GM12878 (cell line): ENCODE measurements around the gene STEAP1. TPM values are rescaled to one million over a fixed set of nuclear protein-coding genes. Genes with fewer than 3 reads are reported as not detected.

Source experiments
- ATAC-seq: fragments of 200-7000 bp; cut with Tn5 transposase; 3 replicates; pipeline ENCODE4 v1.9.1; 2020; ENCODE audit warnings: mild to moderate bottlenecking, moderate library complexity
- BruUV-seq: library from RNA; stranded (reverse); fragments of 400-500 nt; replicated peaks from 2 replicates; lab custom pipeline; 2021; lab: Mats Ljungman, UMichigan
- CTCF ChIA-PET: fragments of 300-600 bp; sonication (Branson Sonifier 250); formaldehyde crosslinking; extraction: SDS; loops from one replicate; lab custom pipeline; 2021; ENCODE audit warnings: inconsistent platforms; lab: Yijun Ruan, JAX
- POLR2A ChIA-PET: fragments of 350-600 bp; formaldehyde crosslinking; extraction: SDS; loops from one replicate; lab custom pipeline; 2021; ENCODE audit warnings: inconsistent platforms; lab: Charles Lee
- RAD21 ChIA-PET: fragments of 300-600 bp; sonication (Branson Sonifier 250); formaldehyde crosslinking; loops from one replicate; lab custom pipeline; 2023; ENCODE audit warnings: antibody characterized with exemption; ENCODE audit not compliant: unreplicated experiment; lab: Charles Lee
- SMC1A ChIA-PET: fragments of 300-600 bp; sonication (Branson Sonifier 250); formaldehyde crosslinking; loops from one replicate; lab custom pipeline; 2023; ENCODE audit not compliant: unreplicated experiment, uncharacterized antibody; lab: Charles Lee
- DNase-seq: peaks from one replicate; pipeline ENCODE4 v3.0.0-alpha.2; 2011; ENCODE audit warnings: low read depth, low spot score
- FAIRE-seq: peaks from 3 replicates; lab custom pipeline; 2011; peaks lifted over from hg19 to GRCh38; lab: Jason Lieb, UNC
- H2AFZ ChIP-seq: 2 replicates; pipeline ENCODE4 v1.6.0; 2011; ENCODE audit warnings: low read depth, low read length, control low read depth; ENCODE audit not compliant: control insufficient read depth
- H3K27ac ChIP-seq: 2 replicates; pipeline ENCODE4 v1.5.1; 2011; ENCODE audit warnings: control low read depth; ENCODE audit not compliant: control insufficient read depth, insufficient read depth
- H3K27me3 ChIP-seq, 2 experiments: replicated peaks in 1 of 2; 2 replicates each; pipeline versions ENCODE4 v1.6.0 to v1.6.1; 2011; ENCODE audit warnings: low read length in 1 of 2; ENCODE audit not compliant: control insufficient read depth in 2 of 2, insufficient read depth in 2 of 2
- H3K36me3 ChIP-seq, 2 experiments: 2 replicates each; pipeline ENCODE4 v1.5.1; 2011; ENCODE audit warnings: low read length in 1 of 2; ENCODE audit not compliant: control insufficient read depth in 2 of 2, insufficient read depth in 2 of 2
- H3K4me1 ChIP-seq: 2 replicates; pipeline ENCODE4 v1.6.1; 2011; ENCODE audit warnings: mild to moderate bottlenecking, low read length, moderate library complexity, mixed read lengths; ENCODE audit not compliant: control insufficient read depth, insufficient read depth
- H3K4me2 ChIP-seq: 2 replicates; pipeline ENCODE4 v1.6.0; 2011; ENCODE audit warnings: control low read depth; ENCODE audit not compliant: control insufficient read depth, insufficient read depth
- H3K4me3 ChIP-seq: fragments of 200-600 bp; sonication (generic); 2 replicates; pipeline ENCODE4 v1.5.1; 2016
- H3K79me2 ChIP-seq: 2 replicates; pipeline ENCODE4 v1.6.0; 2011; ENCODE audit warnings: low read length; ENCODE audit not compliant: control insufficient read depth, insufficient read depth
- H3K9ac ChIP-seq: 2 replicates; pipeline ENCODE4 v1.8.0; 2011; ENCODE audit warnings: low read length, control low read depth, mixed read lengths; ENCODE audit not compliant: control insufficient read depth, insufficient read depth
- H3K9me3 ChIP-seq: replicated peaks from 3 replicates; pipeline ENCODE4 v1.5.1; 2011; ENCODE audit warnings: mild to moderate bottlenecking, low read length; ENCODE audit not compliant: control insufficient read depth, insufficient read depth
- H4K20me1 ChIP-seq: 2 replicates; pipeline ENCODE4 v1.6.0; 2011; ENCODE audit not compliant: control insufficient read depth, insufficient read depth
- ATF7 ChIP-seq: fragments of 450-650 bp; IDR thresholded peaks from 2 replicates; pipeline ENCODE4 v1.6.1; 2016; ENCODE audit warnings: low read depth, mild to moderate bottlenecking
- IKZF2 ChIP-seq, 2 experiments: fragments of 450-650 bp; IDR thresholded peaks; 2 replicates each; pipeline ENCODE4 v1.6.1; 2017; ENCODE audit warnings: mild to moderate bottlenecking in 2 of 2, moderate library complexity in 2 of 2
- RUNX3 ChIP-seq: IDR thresholded peaks from 2 replicates; pipeline ENCODE4 v1.6.1; 2012; ENCODE audit warnings: low read length, inconsistent platforms
- SPI1 ChIP-seq: IDR thresholded peaks from 2 replicates; pipeline ENCODE4 v1.6.1; 2011; ENCODE audit warnings: low read depth, mild to moderate bottlenecking, low read length, moderate library complexity, borderline replicate concordance; ENCODE audit not compliant: insufficient read depth
- ZNF217 ChIP-seq: fragments of 450-650 bp; IDR thresholded peaks from 2 replicates; pipeline ENCODE4 v1.6.1; 2017; ENCODE audit warnings: antibody characterized with exemption, mild to moderate bottlenecking
- in situ Hi-C: fragments of 300-500 bp; cut with MboI; formaldehyde crosslinking; loops from 9 replicates; pipeline ENCODE4 v1.14.3; 2018; ENCODE audit warnings: mixed read lengths
- intact Hi-C: fragments of 100-400 bp; cut with micrococcal nuclease; formaldehyde crosslinking; loops from one replicate; pipeline ENCODE4 v1.14.2; 2022; ENCODE audit not compliant: unreplicated experiment
- polyA plus RNA-seq, 11 experiments: library from polyadenylated mRNA; depleted of rRNA in 4 of 11; unstranded in 6 of 11; stranded (reverse) in 5 of 11; fragments of >200 nt; fragmentation: Nextera tagmentation in 4 of 11; fragmentation: Illumina TruSeq in 1 of 11; extraction: Ambion mirVana in 4 of 11; extraction: Trizol in 1 of 11; gene quantifications; 1 replicate in 1 of 11; 2 replicates in 10 of 11; pipeline versions ENCODE4 v1.2.1 to v1.2.3, GENCODE V29; 2011 to 2016; ENCODE audit warnings: inconsistent platforms in 2 of 11, missing spikeins in 2 of 11, low read depth in 1 of 11
- total RNA-seq, 4 experiments: library from RNA; depleted of rRNA in 3 of 4; stranded (reverse); fragments of >200 nt in 3 of 4; fragmentation: Illumina TruSeq in 1 of 4; extraction: Trizol in 1 of 4; gene quantifications; 2 replicates each; pipeline versions ENCODE4 v1.2.1 to v1.2.3, GENCODE V29; 2013 to 2021
- TF ChIP-seq, protein P1 (sequence below): fragments of 450-650 bp; IDR thresholded peaks from 2 replicates; pipeline ENCODE4 v1.6.1; 2017; ENCODE audit warnings: low read depth, mild to moderate bottlenecking, moderate library complexity

STEAP1 gene
- total and polyA plus RNA-seq, 10 of the 15 experiments (the other 5 are each of a cell fraction or from before 2014, with no cell fraction given) = 2.1 to 44.6 (median 4.6) TPM

DNA sequence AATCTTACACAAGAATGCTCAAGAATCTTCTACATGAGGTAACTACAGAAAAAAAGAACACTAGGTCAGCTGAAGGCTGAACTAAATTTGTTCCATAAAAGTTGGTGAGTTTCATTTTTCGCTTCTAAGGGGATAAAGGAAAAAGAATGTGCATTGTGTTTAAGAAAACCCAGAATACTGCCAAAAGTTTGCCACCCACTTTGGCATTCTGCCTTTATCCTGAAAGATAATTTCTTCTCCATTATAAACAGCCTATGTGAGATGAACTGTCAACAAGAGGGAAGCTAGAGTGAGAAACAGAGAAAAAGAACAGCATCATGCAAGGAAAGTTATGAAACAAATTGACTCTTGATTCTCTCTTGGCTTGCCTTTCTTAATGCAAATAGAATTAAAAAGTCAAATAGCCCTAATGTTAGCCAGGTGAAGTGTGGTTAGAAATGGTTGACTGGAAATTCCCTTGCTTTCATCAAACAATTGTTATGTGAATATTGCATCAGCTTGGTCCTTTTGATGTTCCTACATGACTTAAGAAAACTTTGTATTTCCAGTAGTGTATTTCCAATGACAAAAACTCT, 25.8 kb downstream of the STEAP1 start (continued):
- TF ChIP-seq ATF7 (0 out of 2 replicates have a peak, but pooled peaks have one; percentile 21), IKZF2 (IDR thresholded peaks at IDR 0.05) (peak in 1 of 2 experiments; percentile 36; a peak in 1 of 4 replicates), RUNX3 (peak; percentile 80)
- TF ChIP-seq, protein P1, sequence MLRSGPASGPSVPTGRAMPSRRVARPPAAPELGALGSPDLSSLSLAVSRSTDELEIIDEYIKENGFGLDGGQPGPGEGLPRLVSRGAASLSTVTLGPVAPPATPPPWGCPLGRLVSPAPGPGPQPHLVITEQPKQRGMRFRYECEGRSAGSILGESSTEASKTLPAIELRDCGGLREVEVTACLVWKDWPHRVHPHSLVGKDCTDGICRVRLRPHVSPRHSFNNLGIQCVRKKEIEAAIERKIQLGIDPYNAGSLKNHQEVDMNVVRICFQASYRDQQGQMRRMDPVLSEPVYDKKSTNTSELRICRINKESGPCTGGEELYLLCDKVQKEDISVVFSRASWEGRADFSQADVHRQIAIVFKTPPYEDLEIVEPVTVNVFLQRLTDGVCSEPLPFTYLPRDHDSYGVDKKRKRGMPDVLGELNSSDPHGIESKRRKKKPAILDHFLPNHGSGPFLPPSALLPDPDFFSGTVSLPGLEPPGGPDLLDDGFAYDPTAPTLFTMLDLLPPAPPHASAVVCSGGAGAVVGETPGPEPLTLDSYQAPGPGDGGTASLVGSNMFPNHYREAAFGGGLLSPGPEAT = peak; percentile 73
- TF ChIP-seq, all 136 proteins: peak for 13

DNA sequence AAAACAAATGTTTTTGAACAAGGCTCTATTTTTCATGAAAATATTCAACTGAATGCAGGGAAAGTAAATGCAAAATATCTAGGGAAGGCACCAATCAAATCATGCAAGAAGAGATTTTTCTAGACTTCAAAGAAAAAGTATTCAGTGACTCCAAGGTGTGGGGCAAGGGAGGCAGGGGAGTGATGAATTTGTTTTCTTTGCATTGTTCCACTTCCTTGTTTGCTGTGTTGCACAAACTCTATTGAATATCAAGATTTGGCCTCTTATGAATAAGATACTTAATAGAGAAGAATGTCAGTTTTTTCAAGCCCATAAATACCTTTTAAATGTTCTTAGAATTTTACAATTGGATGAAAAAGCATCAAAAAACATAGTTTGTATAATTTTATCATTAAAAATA, 26.4 kb downstream of the STEAP1 start:
- SMC1A ChIA-PET = interaction anchor here (0.9 to 5.1 kb wide), 6 partner anchors 8 to 63 kb away, joined by 3 to 33 read pairs (median 16); partner anchors contain the start of gene CFAP69
- ATAC-seq = peak; percentile 9; the same call in 1 of the 3 replicates

More for the DNA sequence above, 26.4 kb downstream of the STEAP1 start:
- Histone ChIP-seq H3K9ac (no peak overlapping the region), H3K27ac (no peak overlapping the region)
- TF ChIP-seq SPI1 = peak; percentile 31; the same call in 1 of the 2 replicates
- TF ChIP-seq ZNF217 = no peak
- TF ChIP-seq, all 136 proteins: peak for 1
- ChIA-PET CTCF (interaction anchor here (1.1 to 1.2 kb wide), 2 partner anchors 27 to 55 kb away, joined by 4 to 5 read pairs; partner anchors contain the start of gene STEAP1), POLR2A (no interaction called here), RAD21 (interaction anchor here (1.2 to 2.0 kb wide), 3 partner anchors 26 to 63 kb away, joined by 3 to 9 read pairs (median 5); partner anchors contain the start of gene STEAP2)
- Histone ChIP-seq H3K9me3 (peaks cover 11% of the 10 kb centered on the region; the same call in 2 of the 3 replicates), H3K4me3 (no peak overlapping the region), H3K4me1 (peaks cover 23% of the 10 kb centered on the region), H3K27me3 (no peaks in the 10 kb centered on the region), H2AFZ (no peak overlapping the region), H4K20me1 (no peaks in the 10 kb centered on the region), H3K36me3 (no peaks in the 10 kb centered on the region), H3K79me2 (no peaks in the 10 kb centered on the region), H3K4me2 (0 out of 2 replicates have a peak overlapping the region, but pooled peaks have one; percentile 3)
- DNase-seq (no peak), FAIRE-seq (no peak)
- intact Hi-C loops = no loop called here
- no TSS peak for BruUV-seq
- in situ Hi-C loops = no loop called here
